ENCODE data around the gene CYP8B1. TPM values are rescaled to one million over a fixed set of nuclear protein-coding genes. Genes with fewer than 3 reads are reported as not detected.

Gene CYP8B1
- total and polyA plus RNA-seq, 2 of the 8 experiments (the other 6 are each of a cell fraction or from before 2014, with no cell fraction given) = not detected

DNA sequence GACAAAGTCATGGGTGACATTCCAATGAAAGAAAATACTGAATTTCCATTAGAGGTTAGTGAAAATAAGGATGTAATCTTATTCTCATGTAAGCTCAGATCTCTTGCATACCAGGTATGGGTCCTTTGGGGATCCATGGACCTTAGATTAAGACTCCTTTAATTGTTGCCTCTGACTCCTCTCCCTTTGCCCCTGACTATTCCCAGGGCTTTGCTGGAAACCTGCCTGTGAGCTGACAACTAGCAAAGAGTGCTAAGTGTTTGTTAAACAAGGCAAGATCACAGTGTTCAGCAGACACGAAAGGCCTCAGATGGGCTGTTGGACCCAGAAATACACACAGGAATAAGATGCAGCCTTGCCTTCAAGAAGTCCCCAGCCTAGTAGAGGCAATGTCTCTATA, 34.3 kb downstream of the CYP8B1 start (continued):
- TF ChIP-seq TAF7 (optimal IDR thresholded peaks at IDR 0.05; ENCODE audit: borderline replicate concordance, low read depth, low read length) = no peak
- TF ChIP-seq POLR2AphosphoS5 (IDR thresholded peaks at IDR 0.05; ENCODE audit: low read depth, low read length) = no peak
- TF ChIP-seq ZNF274 (IDR thresholded peaks at IDR 0.05; ENCODE audit: borderline replicate concordance, extremely low read depth, low read length) = no peak
- no peak for TF ChIP-seq ASH2L (IDR thresholded peaks at IDR 0.05; ENCODE audit: low read length)

All from H1 (cell line).